Tibial nerve (tissue), 4 donors: ENCODE measurements around the gene VPS13D. TPM values are rescaled to one million over a fixed set of nuclear protein-coding genes. Genes with fewer than 3 reads are reported as not detected.

Experiments
- DNase-seq, 2 donors: peaks; one replicate each; pipeline ENCODE4 v3.0.0-alpha.2; 2019; ENCODE audit warnings: low spot score in 2 of 2
- H3K27ac ChIP-seq, 4 donors: fragments of 200-600 bp; sonication (generic) in 3 of 4; one replicate each; pipeline ENCODE4 v1.5.1; 2017 to 2019; ENCODE audit warnings: mild to moderate bottlenecking in 1 of 4
- H3K27me3 ChIP-seq, 2 donors: fragments of 200-600 bp; sonication (generic) in 1 of 2; one replicate each; pipeline versions ENCODE4 v1.5.1 to v1.6.0; 2017 to 2019
- H3K36me3 ChIP-seq, 3 donors: fragments of 200-600 bp; sonication (generic); one replicate each; pipeline ENCODE4 v1.5.1; 2018 to 2019
- H3K4me1 ChIP-seq, 4 donors: fragments of 200-600 bp; sonication (generic) in 3 of 4; one replicate each; pipeline ENCODE4 v1.5.1; 2017 to 2019
- H3K4me3 ChIP-seq, 4 donors: fragments of 200-600 bp; sonication (generic) in 3 of 4; one replicate each; pipeline ENCODE4 v1.5.1; 2017 to 2019; ENCODE audit warnings: mild to moderate bottlenecking in 1 of 4, moderate library complexity in 1 of 4
- H3K9me3 ChIP-seq, 4 donors: fragments of 200-600 bp; sonication (generic) in 3 of 4; one replicate each; pipeline ENCODE4 v1.5.1; 2017 to 2019
- EP300 ChIP-seq, 2 donors: sonication (generic); formaldehyde crosslinking; IDR thresholded peaks; one replicate each; pipeline ENCODE4 v1.6.1; 2017; ENCODE audit warnings: antibody characterized with exemption in 2 of 2, mild to moderate bottlenecking in 1 of 2
- POLR2A ChIP-seq, 2 donors: fragments of 450-650 bp; IDR thresholded peaks; one replicate each; pipeline ENCODE4 v1.6.1; 2017; ENCODE audit warnings: antibody characterized with exemption in 2 of 2, mild to moderate bottlenecking in 2 of 2, moderate library complexity in 2 of 2
- WGBS, 2 donors: methylation state at CpG; one replicate each; pipeline ENCODE4 v1.1.5; 2018; 5-methylcytosine and 5-hydroxymethylcytosine counted together
- total RNA-seq, 4 donors: library from RNA; depleted of rRNA; stranded (reverse); fragments of >200 nt; gene quantifications; one replicate each; pipeline ENCODE4 v1.1.0, GENCODE V29; 2016
- TF ChIP-seq, protein P1 (sequence below), 5 experiments: fragments of 200-600 bp in 3 of 5; fragments of 450-650 bp in 2 of 5; sonication (generic) in 3 of 5; IDR thresholded peaks; one replicate each; pipeline ENCODE4 v1.5.1; 2016 to 2019; ENCODE audit warnings: antibody characterized with exemption in 5 of 5, mild to moderate bottlenecking in 3 of 5, moderate library complexity in 2 of 5

The VPS13D gene
- total RNA-seq, 4 donors from 2014 or later: 99.2 to 132 (median 110) TPM

DNA sequence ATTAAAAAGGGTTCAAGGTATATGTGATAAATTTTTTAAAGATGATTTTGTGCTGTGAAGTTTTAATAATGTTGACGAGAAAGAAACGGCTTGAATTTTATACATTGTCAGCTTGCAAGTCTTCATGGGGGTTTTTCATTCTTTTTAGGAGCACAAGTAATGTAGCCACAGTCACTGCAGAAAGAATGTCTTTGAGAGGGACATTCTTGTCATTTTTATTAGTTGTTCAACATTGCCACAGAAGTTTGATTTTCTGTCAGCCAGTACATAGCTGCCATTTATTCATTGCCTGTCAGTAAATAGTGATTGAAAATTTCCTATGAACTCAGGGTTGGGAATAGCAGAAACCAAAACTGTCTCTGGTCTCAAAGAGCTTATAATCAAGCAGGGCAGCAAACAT, 231.9 kb downstream of the VPS13D start:
- DNase-seq: no peak
- Histone ChIP-seq H3K27me3 (no peaks in the 10 kb centered on the region), H3K9me3 (no peaks in the 10 kb centered on the region), H3K27ac (peak overlapping the region; percentile 54 to 87 (median 71)), H3K4me1 (peaks cover 0 to 98% (median 58%) of the 10 kb centered on the region in 4 donors), H3K4me3 (no peak overlapping the region), H3K36me3 (peaks cover 0 to 3% (median 0%) of the 10 kb centered on the region in 3 donors)
- TF ChIP-seq, protein P1, sequence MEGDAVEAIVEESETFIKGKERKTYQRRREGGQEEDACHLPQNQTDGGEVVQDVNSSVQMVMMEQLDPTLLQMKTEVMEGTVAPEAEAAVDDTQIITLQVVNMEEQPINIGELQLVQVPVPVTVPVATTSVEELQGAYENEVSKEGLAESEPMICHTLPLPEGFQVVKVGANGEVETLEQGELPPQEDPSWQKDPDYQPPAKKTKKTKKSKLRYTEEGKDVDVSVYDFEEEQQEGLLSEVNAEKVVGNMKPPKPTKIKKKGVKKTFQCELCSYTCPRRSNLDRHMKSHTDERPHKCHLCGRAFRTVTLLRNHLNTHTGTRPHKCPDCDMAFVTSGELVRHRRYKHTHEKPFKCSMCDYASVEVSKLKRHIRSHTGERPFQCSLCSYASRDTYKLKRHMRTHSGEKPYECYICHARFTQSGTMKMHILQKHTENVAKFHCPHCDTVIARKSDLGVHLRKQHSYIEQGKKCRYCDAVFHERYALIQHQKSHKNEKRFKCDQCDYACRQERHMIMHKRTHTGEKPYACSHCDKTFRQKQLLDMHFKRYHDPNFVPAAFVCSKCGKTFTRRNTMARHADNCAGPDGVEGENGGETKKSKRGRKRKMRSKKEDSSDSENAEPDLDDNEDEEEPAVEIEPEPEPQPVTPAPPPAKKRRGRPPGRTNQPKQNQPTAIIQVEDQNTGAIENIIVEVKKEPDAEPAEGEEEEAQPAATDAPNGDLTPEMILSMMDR (IDR thresholded peaks at IDR 0.05): no peak
- TF ChIP-seq EP300 (IDR thresholded peaks at IDR 0.05) (no peak), POLR2A (IDR thresholded peaks at IDR 0.05) (no peak)
- WGBS, 2 donors: 14 to 35% methylated on average over 2 of the region's 2 CpGs

DNA sequence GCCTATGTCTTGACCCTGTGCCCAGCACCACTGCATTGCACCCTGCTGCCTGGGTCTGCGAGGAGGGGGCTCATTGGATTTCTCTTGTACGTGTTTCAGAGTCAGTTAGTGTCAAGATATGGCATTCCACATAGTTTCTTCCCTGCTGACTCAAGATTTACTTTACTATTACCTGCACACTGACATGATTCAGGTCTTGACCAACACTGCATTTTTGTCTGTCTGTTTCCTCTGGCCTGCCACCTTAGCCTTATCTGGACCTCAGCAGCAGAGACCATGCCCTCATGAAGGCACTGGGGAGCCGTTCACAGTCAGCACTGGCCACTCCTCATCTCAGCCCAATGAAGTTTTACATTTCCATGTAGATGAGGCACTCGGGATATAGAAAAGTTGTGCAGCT, 232.8 kb downstream of the VPS13D start:
- H3K4me3 ChIP-seq: no peak overlapping the region
- peak overlapping the region in 3 of 4 donors; percentile 54 to 87 (median 82) for H3K27ac ChIP-seq
- no peak for DNase-seq
- H3K9me3 ChIP-seq: no peaks in the 10 kb centered on the region
- TF ChIP-seq EP300 (IDR thresholded peaks at IDR 0.05): no peak
- TF ChIP-seq, protein P1 (IDR thresholded peaks at IDR 0.05): no peak
- 51% methylated on average over 4 of the region's 4 CpGs for WGBS, 2 donors
- H3K36me3 ChIP-seq: peaks cover 0 to 3% (median 0%) of the 10 kb centered on the region in 3 donors
- H3K4me1 ChIP-seq: peaks cover 0 to 97% (median 50%) of the 10 kb centered on the region in 4 donors
- no peaks in the 10 kb centered on the region for H3K27me3 ChIP-seq

DNA sequence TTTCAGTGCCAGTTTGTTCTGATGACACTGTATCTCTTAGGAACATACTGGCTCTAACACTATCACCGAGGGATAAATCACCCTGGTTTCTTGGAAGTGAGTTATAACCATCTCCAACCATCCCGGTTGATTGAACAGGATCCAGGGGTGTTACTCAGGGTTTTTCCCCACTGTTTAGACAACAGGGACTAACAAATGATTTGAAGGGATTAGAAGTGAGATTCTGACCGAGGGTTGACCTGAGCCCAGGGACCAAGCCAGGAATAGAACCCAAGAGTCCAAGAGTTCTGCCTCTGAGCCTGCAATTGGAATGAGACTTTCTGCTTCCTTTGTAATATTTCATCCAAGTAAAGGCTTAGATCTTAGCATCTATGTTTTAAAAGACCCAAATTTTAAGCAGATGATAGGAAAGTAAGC, 234.2 kb downstream of the VPS13D start:
- peak overlapping the region in 3 of 4 donors; percentile 29 to 87 (median 82) for H3K27ac ChIP-seq
- H3K4me3 ChIP-seq: no peak overlapping the region
- no peaks in the 10 kb centered on the region for H3K9me3 ChIP-seq
- no peaks in the 10 kb centered on the region for H3K27me3 ChIP-seq
- no peak for DNase-seq
- H3K4me1 ChIP-seq: peaks cover 0 to 91% (median 42%) of the 10 kb centered on the region in 4 donors
- WGBS, 2 donors: 51 to 66% methylated on average over 3 of the region's 3 CpGs
- TF ChIP-seq EP300 (IDR thresholded peaks at IDR 0.05): peak in 1 of 2 donors; percentile 35
- no peak for TF ChIP-seq POLR2A (IDR thresholded peaks at IDR 0.05)
- peaks cover 0 to 3% (median 0%) of the 10 kb centered on the region in 3 donors for H3K36me3 ChIP-seq

DNA sequence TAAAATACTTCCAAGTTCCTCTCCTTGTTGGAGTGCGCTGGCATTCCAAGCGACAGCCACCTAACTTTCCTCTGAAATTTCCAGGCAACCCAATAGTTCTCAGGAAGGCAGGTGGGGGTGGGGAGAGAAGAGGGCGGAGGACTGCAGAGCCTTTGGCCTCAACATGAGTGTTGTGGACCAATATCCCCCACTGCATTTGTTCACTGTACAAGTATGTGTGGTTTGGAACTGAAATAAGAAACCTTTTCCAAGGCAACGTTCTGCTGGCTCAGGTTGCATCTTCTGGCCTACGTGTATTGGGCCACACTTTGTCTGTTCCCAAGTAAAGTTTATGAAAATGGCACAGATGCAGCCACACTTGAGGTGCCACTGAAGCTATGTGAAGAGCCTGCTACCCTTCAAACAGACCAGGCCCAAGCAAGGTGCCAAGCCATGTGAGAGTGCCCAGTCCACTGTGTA, 234.8 kb downstream of the VPS13D start:
- Histone ChIP-seq H3K4me1 (peaks cover 0 to 93% (median 42%) of the 10 kb centered on the region in 4 donors), H3K27ac (peak overlapping the region in 3 of 4 donors; percentile 29 to 87 (median 82)), H3K9me3 (no peaks in the 10 kb centered on the region), H3K4me3 (peak overlapping the region in 1 of 4 donors; percentile 5), H3K36me3 (peaks cover 0 to 3% (median 0%) of the 10 kb centered on the region in 3 donors), H3K27me3 (no peaks in the 10 kb centered on the region)
- 62 to 63% methylated on average over 5 of the region's 5 CpGs for WGBS, 2 donors
- no peak for DNase-seq
- TF ChIP-seq, protein P1 (IDR thresholded peaks at IDR 0.05): no peak
- peak in 1 of 2 donors; percentile 74 for TF ChIP-seq EP300 (IDR thresholded peaks at IDR 0.05)

DNA sequence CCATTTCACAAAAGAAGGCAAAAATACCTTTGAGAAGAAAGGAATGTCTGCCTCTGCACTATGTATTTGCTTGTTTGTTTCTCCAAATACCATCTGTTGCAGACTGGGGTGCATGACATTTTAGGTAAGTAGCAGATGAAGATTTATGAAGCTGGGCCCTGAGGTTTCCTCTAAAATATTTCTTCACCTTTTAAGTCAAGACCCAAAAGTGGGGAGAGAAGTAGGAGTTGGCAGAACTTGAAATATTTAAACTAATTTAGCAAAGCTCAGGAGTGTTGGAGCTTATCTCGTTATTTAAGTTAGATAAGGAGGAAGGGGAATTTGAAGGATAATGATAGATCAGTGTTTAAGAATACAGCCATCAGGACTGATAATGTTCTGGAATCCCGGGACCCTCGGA, 235.3 kb downstream of the VPS13D start:
- Histone ChIP-seq H3K36me3 (peaks cover 0 to 3% (median 0%) of the 10 kb centered on the region in 3 donors), H3K4me1 (peaks cover 0 to 93% (median 44%) of the 10 kb centered on the region in 4 donors), H3K4me3 (peak overlapping the region in 1 of 4 donors; percentile 5), H3K27me3 (no peaks in the 10 kb centered on the region), H3K9me3 (no peaks in the 10 kb centered on the region), H3K27ac (peak overlapping the region in 2 of 4 donors; percentile 82 to 87)
- TF ChIP-seq, protein P1 (IDR thresholded peaks at IDR 0.05): no peak
- TF ChIP-seq EP300 (IDR thresholded peaks at IDR 0.05) (no peak), POLR2A (IDR thresholded peaks at IDR 0.05) (no peak)
- 84 to 85% methylated on average over 3 of the region's 3 CpGs for WGBS, 2 donors
- no peak for DNase-seq
